NB4 (cell line): ENCODE data around the gene CDC14C.
A peak's percentile ranks its signal among the peaks of the same experiment; 100 is the strongest.

Experiments
- DNase-seq: peaks from one replicate; pipeline ENCODE4 v3.0.0; 2010; ENCODE audit warnings: low read depth
- H3K4me3 ChIP-seq: one replicate; pipeline ENCODE4 v1.5.1; 2011; ENCODE audit warnings: mild to moderate bottlenecking, low read depth, low read length, moderate library complexity
- CTCF ChIP-seq: IDR thresholded peaks from one replicate; pipeline ENCODE4 v1.5.1; 2012; ENCODE audit warnings: low read depth, low read length
- MAX ChIP-seq: IDR thresholded peaks from 2 replicates; pipeline ENCODE4 v1.6.1; 2011; ENCODE audit warnings: low read depth, low read length
- MYC ChIP-seq: IDR thresholded peaks from 2 replicates; pipeline ENCODE4 v1.6.1; 2011; ENCODE audit warnings: low read depth, low read length
- POLR2A ChIP-seq: IDR thresholded peaks from 2 replicates; pipeline ENCODE4 v1.6.1; 2011; ENCODE audit warnings: mild to moderate bottlenecking; ENCODE audit not compliant: insufficient read length; ENCODE audit errors: extremely low read depth

The CDC14C gene

GRCh38 chr7:48924433-48924832 is at the start of gene CDC14C:
TSS of gene CDC14C (plus strand) at chr7:48924547. CDS start at chr7:48924673, 126 bp downstream.
- H3K4me3 ChIP-seq: no peak within 1 kb of the TSS
- DNase-seq: no peak
- TF ChIP-seq MAX (no peak), CTCF (no peak), POLR2A (no peak), MYC (no peak)

- DNase-seq: peak; percentile 47
- no peak overlapping the region for H3K4me3 ChIP-seq
- TF ChIP-seq MAX (no peak), POLR2A (no peak), MYC (no peak), CTCF (peak; percentile 59)
These were observed 49.1 kb upstream of the CDC14C start for GRCh38 chr7:48875045-48875916.

- DNase-seq: no peak
- TF ChIP-seq MYC: no peak
- TF ChIP-seq POLR2A: no peak
- TF ChIP-seq MAX: no peak
- TF ChIP-seq CTCF: no peak
These were observed 48.3 kb upstream of the CDC14C start for GRCh38 chr7:48876087-48876486.

GRCh38 chr7:48880851-48881250 is 43.5 kb upstream of the CDC14C start:
- H3K4me3 ChIP-seq: no peak overlapping the region
- no peak for DNase-seq
- TF ChIP-seq POLR2A: no peak
- no peak for TF ChIP-seq CTCF
- no peak for TF ChIP-seq MAX
- TF ChIP-seq MYC: no peak

More at GRCh38 chr7:48876087-48876486, 48.3 kb upstream of the CDC14C start:
- H3K4me3 ChIP-seq: no peak overlapping the region

GRCh38 chr7:48887500-48887899 is 36.8 kb upstream of the CDC14C start:
- no peak for DNase-seq
- TF ChIP-seq CTCF (no peak), POLR2A (no peak), MAX (no peak), MYC (no peak)
- H3K4me3 ChIP-seq: no peak overlapping the region

GRCh38 chr7:48894574-48894973 is 29.8 kb upstream of the CDC14C start:
- TF ChIP-seq MYC (no peak), POLR2A (no peak), MAX (no peak), CTCF (no peak)
- no peak overlapping the region for H3K4me3 ChIP-seq
- DNase-seq: no peak
